HepG2 (cell line): ENCODE measurements around the gene PIK3R1.

Source experiments
- ATF1 ChIP-seq: IDR thresholded peaks from 2 replicates; pipeline ENCODE4 v1.6.1; 2016; ENCODE audit warnings: mild to moderate bottlenecking, control low read depth
- CHD2 ChIP-seq: IDR thresholded peaks from 2 replicates; pipeline ENCODE4 v1.6.1; 2011; ENCODE audit warnings: low read depth, low read length, improper control_type of control experiment
- CTCF ChIP-seq: sonication (generic); formaldehyde crosslinking; IDR thresholded peaks from 2 replicates; pipeline ENCODE4 v1.5.0; 2020; ENCODE audit warnings: mild to moderate bottlenecking, missing genetic modification reagents, moderate library complexity
- MAX ChIP-seq: IDR thresholded peaks from 2 replicates; pipeline ENCODE4 v1.6.1; 2012; ENCODE audit warnings: inconsistent platforms
- PATZ1 ChIP-seq: sonication (generic); formaldehyde crosslinking; IDR thresholded peaks from 2 replicates; pipeline ENCODE4 v1.4.0; 2020; ENCODE audit warnings: missing genetic modification reagents
- POLR2A ChIP-seq, 2 experiments: IDR thresholded peaks; 2 replicates each; pipeline ENCODE4 v1.6.1; 2011; ENCODE audit warnings: low read depth in 2 of 2, low read length in 2 of 2, mild to moderate bottlenecking in 1 of 2, moderate library complexity in 1 of 2; ENCODE audit not compliant: insufficient read depth in 1 of 2
- POLR2AphosphoS5 ChIP-seq: IDR thresholded peaks from 2 replicates; pipeline ENCODE4 v1.6.1; 2012; ENCODE audit warnings: low read depth, low read length
- PTBP1 ChIP-seq: fragments of 200-400 bp; formaldehyde crosslinking; IDR thresholded peaks from 2 replicates; pipeline ENCODE4 v1.6.1; 2018; ENCODE audit warnings: low read length, low read depth; ENCODE audit not compliant: poor library complexity, severe bottlenecking
- RAD21 ChIP-seq: fragments of 450-650 bp; formaldehyde crosslinking; IDR thresholded peaks from 2 replicates; pipeline ENCODE4 v1.5.0; 2020; ENCODE audit warnings: mild to moderate bottlenecking
- ZNF10 ChIP-seq: sonication (generic); formaldehyde crosslinking; IDR thresholded peaks from 2 replicates; pipeline ENCODE4 v1.4.0; 2020; ENCODE audit warnings: mild to moderate bottlenecking, low read depth, missing genetic modification reagents, borderline replicate concordance
- ZNF354B ChIP-seq: sonication (generic); formaldehyde crosslinking; IDR thresholded peaks from 2 replicates; pipeline ENCODE4 v1.8.0; 2022; ENCODE audit warnings: mild to moderate bottlenecking, missing genetic modification reagents
- ZNF672 ChIP-seq: sonication (generic); formaldehyde crosslinking; IDR thresholded peaks from 2 replicates; pipeline ENCODE4 v1.8.1; 2022; ENCODE audit warnings: missing genetic modification reagents

GRCh38 chr5:68279984-68280383 is 64.4 kb downstream of the PIK3R1 start:
- no peak for TF ChIP-seq ZNF10
- TF ChIP-seq CTCF = no peak
- TF ChIP-seq PATZ1 (CRISPR knock-in tag) = no peak
- TF ChIP-seq MAX = no peak
- TF ChIP-seq ZNF354B (CRISPR knock-in tag) = no peak
- TF ChIP-seq POLR2AphosphoS5 = no peak
- no peak for TF ChIP-seq ZNF672 (CRISPR knock-in tag)
- no peak for TF ChIP-seq PTBP1
- no peak for TF ChIP-seq RAD21 (CRISPR knock-in tag)
- no peak for TF ChIP-seq POLR2A (IDR thresholded peaks at IDR 0.05; ENCODE audit: insufficient read depth in 1 of 2, low read depth in 2 of 2, low read length in 2 of 2)
- TF ChIP-seq ATF1 = no peak
- no peak for TF ChIP-seq CHD2
